Kidney (tissue), 14 donors: ENCODE data around the gene TRMT1. TPM values are rescaled to one million over a fixed set of nuclear protein-coding genes. Genes with fewer than 3 reads are reported as not detected.

Source experiments
- DNase-seq, 5 donors: peaks; one replicate each; pipeline ENCODE4 v3.0.0-alpha.2; 2013 to 2020
- FAIRE-seq: peaks from 2 replicates; lab custom pipeline; 2012; peaks lifted over from hg19 to GRCh38; lab: Jason Lieb, UNC
- H3K27ac ChIP-seq, 2 donors: one replicate each; pipeline ENCODE4 v1.7.0; 2013; ENCODE audit warnings: low read depth in 2 of 2, low read length in 2 of 2, inconsistent platforms in 1 of 2
- H3K27me3 ChIP-seq: one replicate; pipeline ENCODE4 v1.7.1; 2013; ENCODE audit warnings: low read length, inconsistent platforms; ENCODE audit not compliant: control insufficient read depth, insufficient read depth
- H3K36me3 ChIP-seq, 3 donors: one replicate each; pipeline versions ENCODE4 v1.7.0 to v1.7.1; 2013; ENCODE audit warnings: low read length in 3 of 3, control low read depth in 1 of 3, inconsistent platforms in 1 of 3; ENCODE audit not compliant: insufficient read depth in 3 of 3, control insufficient read depth in 2 of 3
- H3K4me1 ChIP-seq, 3 donors: one replicate each; pipeline versions ENCODE4 v1.7.0 to v1.7.1; 2013; ENCODE audit warnings: low read length in 3 of 3, inconsistent platforms in 1 of 3, low read depth in 1 of 3; ENCODE audit not compliant: control insufficient read depth in 2 of 3, insufficient read depth in 2 of 3
- H3K4me3 ChIP-seq, 3 donors: one replicate each; pipeline versions ENCODE4 v1.7.0 to v1.8.1; 2013; ENCODE audit warnings: low read length in 3 of 3, control low read depth in 1 of 3, inconsistent platforms in 1 of 3
- H3K9ac ChIP-seq, 3 donors: one replicate each; pipeline versions ENCODE4 v1.7.0 to v1.7.1; 2013; ENCODE audit warnings: low read length in 3 of 3, control low read depth in 1 of 3, inconsistent platforms in 1 of 3
- H3K9me3 ChIP-seq, 3 donors: one replicate each; pipeline versions ENCODE4 v1.7.0 to v1.7.1; 2013; ENCODE audit warnings: low read length in 3 of 3, control low read depth in 1 of 3, inconsistent platforms in 1 of 3; ENCODE audit not compliant: control insufficient read depth in 2 of 3, insufficient read depth in 1 of 3
- intact Hi-C: fragments of 100-400 bp; cut with DNase I; formaldehyde crosslinking; loops from one replicate; pipeline ENCODE4 v1.11.1; 2022
- polyA plus RNA-seq: library from polyadenylated mRNA; stranded (reverse); fragments of 350-450 nt; fragmentation: Illumina TruSeq; extraction: RNeasy Lipid Tissue Mini Kit (QIAGEN cat#74804); gene quantifications from one replicate; pipeline ENCODE4 v1.2.3, GENCODE V29; 2014; ENCODE audit warnings: low read depth, low replicate concordance; ENCODE audit not compliant: insufficient read depth
- total RNA-seq: library from RNA; stranded (reverse); fragmentation: NEBNext Ultra II Directional; extraction: Animal tissue kit (Norgen Biotek cat#: 25700); gene quantifications from one replicate; pipeline ENCODE4 v1.2.1, GENCODE V29; 2021
- TF ChIP-seq, protein P1 (sequence below): IDR thresholded peaks from 3 replicates; pipeline ENCODE4 v1.5.1; 2012; ENCODE audit warnings: mild to moderate bottlenecking, moderate library complexity, borderline replicate concordance; ENCODE audit not compliant: insufficient read depth; ENCODE audit errors: extremely low read depth
- donor health status: control.
- donor health status: control.
- donor health status: control.
- donor health status: control.
- donor health status: control.
- donor health status: DM: yes; HTN: yes; CAD: no.
- donor health status: Normal renal cell carcinoma (clear cell type).

The TRMT1 gene
- total and polyA plus RNA-seq, 2 donors from 2014 or later = 22.7 to 40.0 TPM

- no peak overlapping the region for H3K27ac ChIP-seq
- intact Hi-C loops = loop anchor here (10.0 kb wide), 1 partner anchor 91 kb away; no protein-coding TSS in a partner anchor
- TF ChIP-seq, protein P1, sequence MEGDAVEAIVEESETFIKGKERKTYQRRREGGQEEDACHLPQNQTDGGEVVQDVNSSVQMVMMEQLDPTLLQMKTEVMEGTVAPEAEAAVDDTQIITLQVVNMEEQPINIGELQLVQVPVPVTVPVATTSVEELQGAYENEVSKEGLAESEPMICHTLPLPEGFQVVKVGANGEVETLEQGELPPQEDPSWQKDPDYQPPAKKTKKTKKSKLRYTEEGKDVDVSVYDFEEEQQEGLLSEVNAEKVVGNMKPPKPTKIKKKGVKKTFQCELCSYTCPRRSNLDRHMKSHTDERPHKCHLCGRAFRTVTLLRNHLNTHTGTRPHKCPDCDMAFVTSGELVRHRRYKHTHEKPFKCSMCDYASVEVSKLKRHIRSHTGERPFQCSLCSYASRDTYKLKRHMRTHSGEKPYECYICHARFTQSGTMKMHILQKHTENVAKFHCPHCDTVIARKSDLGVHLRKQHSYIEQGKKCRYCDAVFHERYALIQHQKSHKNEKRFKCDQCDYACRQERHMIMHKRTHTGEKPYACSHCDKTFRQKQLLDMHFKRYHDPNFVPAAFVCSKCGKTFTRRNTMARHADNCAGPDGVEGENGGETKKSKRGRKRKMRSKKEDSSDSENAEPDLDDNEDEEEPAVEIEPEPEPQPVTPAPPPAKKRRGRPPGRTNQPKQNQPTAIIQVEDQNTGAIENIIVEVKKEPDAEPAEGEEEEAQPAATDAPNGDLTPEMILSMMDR = no peak
- no peaks in the 10 kb centered on the region for H3K9me3 ChIP-seq
- H3K27me3 ChIP-seq = peaks cover 6% of the 10 kb centered on the region
- H3K4me1 ChIP-seq = peaks cover 0 to 16% (median 4%) of the 10 kb centered on the region in 3 donors
- no peak overlapping the region for H3K4me3 ChIP-seq
- no peak for FAIRE-seq
- H3K36me3 ChIP-seq = no peaks in the 10 kb centered on the region
- no peak overlapping the region for H3K9ac ChIP-seq
- no peak for DNase-seq
Observed at GRCh38 chr19:13066226-13066625, 50.3 kb downstream of the TRMT1 start.

GRCh38 chr19:13064092-13064489 is 52.4 kb downstream of the TRMT1 start:
- intact Hi-C loops = loop anchor here (10.0 kb wide), 1 partner anchor 89 kb away; no protein-coding TSS in a partner anchor
- peaks cover 0 to 27% (median 4%) of the 10 kb centered on the region in 3 donors for H3K4me1 ChIP-seq

DNA sequence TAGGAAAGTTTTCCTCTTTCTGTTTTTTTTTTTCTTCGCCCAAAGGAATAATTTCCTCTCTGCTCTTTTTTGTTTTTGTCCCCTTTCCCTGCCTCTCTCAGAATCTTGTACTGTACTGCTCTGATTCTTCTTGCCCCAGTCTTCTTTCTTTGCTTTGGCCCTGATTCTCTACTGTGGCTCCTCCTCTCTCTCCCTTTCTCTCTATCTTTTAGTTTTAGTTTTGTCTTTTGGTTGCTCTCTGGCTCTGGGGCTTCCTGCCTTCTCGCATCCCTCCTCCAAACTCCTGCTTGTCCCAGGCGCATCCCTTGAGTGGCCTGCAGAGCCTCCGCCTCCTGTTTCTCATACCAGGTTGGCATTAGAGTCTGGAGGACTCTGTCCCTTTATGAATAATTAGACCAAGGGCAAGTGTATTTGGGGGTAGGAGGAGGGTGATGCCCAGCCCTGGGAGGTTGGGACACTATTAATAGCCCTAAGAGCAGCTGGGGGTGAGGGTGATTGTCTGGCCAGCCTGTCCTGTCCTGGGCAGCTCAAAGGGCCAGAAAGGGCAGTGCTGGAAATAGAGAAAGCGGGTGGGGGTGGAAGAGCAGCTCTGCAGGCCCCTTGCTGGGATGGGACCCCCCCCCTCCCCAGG is 53.0 kb downstream of the TRMT1 start:
- H3K9ac ChIP-seq = no peak overlapping the region
- H3K36me3 ChIP-seq = no peaks in the 10 kb centered on the region
- no peak for FAIRE-seq
- DNase-seq = no peak
- peak overlapping the region in 1 of 2 donors; percentile 19 for H3K27ac ChIP-seq
- H3K27me3 ChIP-seq = peaks cover 6% of the 10 kb centered on the region
- TF ChIP-seq, protein P1 = no peak
- no peaks in the 10 kb centered on the region for H3K9me3 ChIP-seq
- H3K4me3 ChIP-seq = no peak overlapping the region
- intact Hi-C loops = loop anchor here (10.0 kb wide), 1 partner anchor 89 kb away; no protein-coding TSS in a partner anchor
- peaks cover 0 to 27% (median 4%) of the 10 kb centered on the region in 3 donors for H3K4me1 ChIP-seq

More at GRCh38 chr19:13064092-13064489, 52.4 kb downstream of the TRMT1 start:
- no peak for DNase-seq
- Histone ChIP-seq H3K36me3 (no peaks in the 10 kb centered on the region), H3K27me3 (peaks cover 6% of the 10 kb centered on the region), H3K27ac (peak overlapping the region in 1 of 2 donors; percentile 19), H3K9me3 (no peaks in the 10 kb centered on the region), H3K4me3 (no peak overlapping the region), H3K9ac (no peak overlapping the region)
- TF ChIP-seq, protein P1 = no peak
- FAIRE-seq = no peak
